GM18502 (cell line): ENCODE measurements around the gene IL5RA.

Experiments used
- ATAC-seq: cut with Tn5 transposase; IDR thresholded peaks from one replicate; pipeline ENCODE4 v1.9.1; 2021; ENCODE audit warnings: mild to moderate bottlenecking; ENCODE audit not compliant: unreplicated experiment, poor library complexity

The IL5RA gene

GRCh38 chr3:3109407-3110298, 521 bp downstream of the IL5RA start:
- ATAC-seq: peak; percentile 81

DNA sequence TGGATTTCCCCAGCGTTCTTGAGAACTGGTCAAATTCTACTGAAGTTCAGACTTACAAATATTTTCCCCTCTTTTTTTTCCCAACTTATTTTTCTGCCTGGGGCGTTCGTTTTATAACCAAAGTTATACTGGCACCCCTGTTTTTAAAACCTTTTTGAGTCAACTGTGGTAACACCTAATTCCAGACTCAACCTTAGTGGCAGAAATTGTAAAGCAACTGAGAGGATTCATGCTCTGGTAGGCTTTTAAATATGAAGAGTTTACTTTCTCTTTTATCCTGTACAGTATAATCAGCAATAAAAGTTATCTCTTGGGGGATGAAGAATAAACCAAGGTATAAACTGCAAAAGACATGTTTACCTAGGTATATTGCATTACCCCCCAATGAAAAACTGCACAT, 2.3 kb downstream of the IL5RA start:
- ATAC-seq: no peak

- no peak for ATAC-seq
Measured at GRCh38 chr3:3107181-3107580, 3.0 kb downstream of the IL5RA start.

DNA sequence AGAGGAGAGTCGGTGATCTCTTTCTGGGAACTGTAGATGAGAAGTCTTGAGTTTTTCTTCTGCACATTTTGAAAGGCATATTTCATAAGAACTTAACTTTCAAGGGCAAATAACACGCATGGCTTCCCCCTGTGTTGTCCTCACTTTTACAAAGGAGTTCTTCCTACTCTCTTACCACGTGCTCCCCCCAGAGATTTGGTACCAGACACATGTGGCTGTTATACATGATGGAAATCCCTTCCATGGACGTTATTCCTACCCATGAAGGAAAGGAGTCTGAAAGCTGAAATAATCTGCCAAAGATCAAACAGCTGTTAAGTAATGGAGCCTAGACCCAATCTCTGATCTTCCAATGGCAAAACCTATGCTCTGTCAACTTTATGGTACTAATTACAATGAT, 4.4 kb downstream of the IL5RA start:
- ATAC-seq: no peak

DNA sequence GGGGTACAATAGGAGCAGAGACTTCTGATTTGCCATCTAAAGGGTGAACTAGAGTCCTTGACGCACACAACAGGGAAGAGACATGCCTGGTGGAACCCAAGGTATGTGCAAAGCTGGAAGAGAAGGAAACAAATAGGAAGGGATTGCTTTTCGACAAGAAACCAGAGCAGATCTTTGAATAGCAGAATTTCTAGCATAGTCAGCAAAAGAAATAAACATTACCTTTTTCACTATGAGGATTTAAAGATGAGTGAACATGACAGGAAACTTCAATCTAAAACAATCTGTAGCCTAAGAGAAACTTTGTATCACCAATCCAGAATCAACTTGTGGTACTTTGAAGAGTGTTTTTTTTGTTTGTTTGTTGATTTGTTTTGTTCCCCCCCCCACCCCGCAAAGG, 4.9 kb downstream of the IL5RA start:
- no peak for ATAC-seq

DNA sequence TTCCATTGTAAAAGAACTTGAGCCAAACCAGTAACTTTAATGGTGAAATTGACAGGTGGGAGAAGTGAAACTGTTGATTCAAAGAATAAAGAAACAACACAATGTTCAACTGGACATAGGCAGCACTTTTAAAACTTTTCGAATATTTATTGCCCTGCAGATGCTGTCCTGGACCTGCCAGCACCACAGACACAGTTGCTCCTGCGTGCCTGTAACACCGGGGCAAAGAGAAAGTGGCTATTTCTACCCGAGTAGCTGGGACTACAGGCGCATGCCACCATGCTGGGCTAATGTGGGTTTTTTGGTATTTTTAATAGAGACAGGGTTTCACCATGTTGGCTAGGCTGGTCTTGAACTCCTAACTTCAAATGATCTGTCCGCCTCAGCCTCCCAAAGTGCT, 7.4 kb downstream of the IL5RA start:
- no peak for ATAC-seq

GRCh38 chr3:3101660-3102458, 8.3 kb downstream of the IL5RA start:
- ATAC-seq: peak; percentile 78

GRCh38 chr3:3097958-3098357, 12.2 kb downstream of the IL5RA start:
- ATAC-seq: no peak

DNA sequence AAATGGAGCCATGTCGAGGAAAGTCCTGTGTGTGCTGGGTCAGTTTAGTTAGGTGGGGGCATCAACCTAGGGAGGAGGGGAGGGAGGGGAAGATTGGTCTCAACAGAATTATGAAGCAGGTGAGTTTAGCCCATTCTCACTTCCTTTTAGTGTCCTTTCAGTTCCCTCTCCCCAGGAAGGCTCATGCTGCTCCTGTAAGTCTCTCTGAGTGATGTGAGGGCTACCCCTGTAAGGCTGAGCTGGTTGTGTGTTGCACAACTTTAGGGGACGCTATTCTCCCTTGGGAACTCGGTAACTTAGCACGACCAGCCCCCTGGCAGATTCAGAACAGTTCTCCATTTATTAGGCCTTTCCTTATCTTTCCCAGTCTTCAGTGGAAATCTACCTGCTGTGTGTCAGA, 21.2 kb downstream of the IL5RA start:
- ATAC-seq: peak; percentile 97

GRCh38 chr3:3087716-3088465, 22.3 kb downstream of the IL5RA start:
- ATAC-seq: no peak

GRCh38 chr3:3087279-3087678, 22.9 kb downstream of the IL5RA start:
- no peak for ATAC-seq

GRCh38 chr3:3086239-3086638, 23.9 kb downstream of the IL5RA start:
- no peak for ATAC-seq

- ATAC-seq: peak; percentile 29
Measured at GRCh38 chr3:3085782-3086181, 24.4 kb downstream of the IL5RA start.

- ATAC-seq: no peak
Measured at GRCh38 chr3:3084890-3085289, 25.3 kb downstream of the IL5RA start.

DNA sequence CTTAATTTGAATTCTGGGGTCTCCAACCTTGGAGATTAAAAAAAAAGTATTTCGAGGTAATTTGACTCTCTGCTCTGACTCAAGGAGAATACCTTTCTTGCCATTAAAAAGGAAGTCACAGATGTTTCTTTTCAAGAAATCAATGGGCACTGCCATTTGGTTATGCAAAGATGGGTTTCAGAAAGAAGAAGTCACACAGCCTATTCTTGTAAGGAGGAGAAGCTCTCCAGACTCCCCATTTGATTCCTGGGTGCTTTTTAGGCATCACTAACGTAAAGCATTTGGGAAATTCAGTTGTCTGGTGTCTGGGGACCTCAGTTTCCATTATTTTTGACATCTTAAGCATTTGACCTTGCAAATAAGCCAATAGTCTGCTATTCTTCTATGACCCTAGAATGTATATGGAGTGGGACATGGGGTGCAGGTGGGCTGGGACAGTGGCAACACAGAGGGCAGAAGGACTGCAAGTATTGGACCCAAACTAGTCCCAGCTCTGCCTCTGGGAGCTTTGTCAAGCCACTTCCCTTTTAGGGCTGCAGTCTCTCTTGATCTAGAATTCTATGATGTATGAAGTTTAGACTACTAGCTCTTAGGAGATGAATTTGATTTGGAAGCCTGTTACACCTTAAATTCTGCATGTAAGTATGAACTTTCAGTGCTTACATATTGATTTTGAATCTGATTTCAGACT, 27.8 kb downstream of the IL5RA start:
- ATAC-seq: peak; percentile 88

GRCh38 chr3:3081381-3082233, 28.6 kb downstream of the IL5RA start:
- ATAC-seq: peak; percentile 39

DNA sequence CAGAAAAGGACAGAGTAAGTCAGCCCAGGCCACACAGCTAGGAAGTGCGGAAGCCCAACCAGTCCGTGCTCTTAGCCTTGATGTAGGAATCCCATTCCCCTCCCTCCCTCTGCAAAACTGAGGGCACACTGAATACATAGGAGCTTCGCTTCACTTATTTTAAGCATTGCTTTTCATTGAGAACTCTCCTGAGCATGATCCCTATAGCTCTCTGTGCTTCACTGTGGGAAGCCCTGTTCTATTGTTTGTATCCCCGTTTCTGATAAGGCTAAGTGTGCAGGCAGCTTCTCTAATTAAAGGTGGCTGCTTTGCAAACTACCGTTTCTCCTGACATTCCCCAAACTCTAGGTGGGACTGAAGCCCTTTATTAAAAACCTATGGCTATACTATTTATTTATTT, 29.9 kb downstream of the IL5RA start:
- no peak for ATAC-seq

DNA sequence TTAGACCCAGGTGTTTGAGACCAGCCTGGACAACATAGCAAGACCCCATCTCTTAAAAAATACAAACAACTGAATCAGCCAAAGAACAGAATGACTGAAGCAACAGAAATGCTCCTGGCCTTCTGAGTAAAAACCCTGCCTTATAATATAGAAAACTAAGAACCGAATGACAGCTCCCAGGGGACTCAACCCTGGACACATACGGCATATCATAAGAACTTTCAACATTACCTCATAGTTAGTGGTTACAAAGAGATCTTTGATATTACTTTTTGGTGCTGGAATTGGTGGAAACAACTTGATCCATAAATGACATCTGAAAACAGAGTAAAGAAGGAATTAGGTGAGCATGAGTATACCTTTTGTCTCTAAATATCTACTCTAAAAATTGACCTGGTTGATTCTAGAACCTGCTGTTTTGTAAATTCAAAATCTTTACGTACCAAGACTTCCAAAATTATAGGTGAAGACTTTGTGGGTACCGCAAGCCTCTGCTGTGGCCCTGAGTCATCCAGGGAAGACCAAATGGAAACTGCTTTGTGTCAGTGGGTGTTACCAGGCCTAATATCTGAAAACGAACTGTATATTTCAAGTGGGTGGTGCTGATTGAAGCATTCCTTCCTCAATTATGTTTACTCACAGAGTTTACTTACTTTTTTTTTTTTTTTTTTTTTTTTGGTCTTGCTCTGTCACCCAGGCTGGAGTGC, 35.5 kb downstream of the IL5RA start:
- peak; percentile 90 for ATAC-seq

GRCh38 chr3:3071136-3071535, 39.0 kb downstream of the IL5RA start:
- ATAC-seq: no peak
